Endothelial cell of umbilical vein (primary cell): ENCODE measurements around the gene CUL7.

Experiments
- CTCF ChIP-seq, 2 donors: IDR thresholded peaks; 1 replicate in 1 of 2; 2 replicates in 1 of 2; pipeline ENCODE4 v1.5.1; 2011; ENCODE audit warnings: low read length in 2 of 2, mild to moderate bottlenecking in 2 of 2, moderate library complexity in 2 of 2, control low read depth in 1 of 2, inconsistent platforms in 1 of 2, low read depth in 1 of 2; ENCODE audit not compliant: insufficient read depth in 1 of 2; ENCODE audit errors: extremely low read depth in 1 of 2
- EZH2 ChIP-seq: IDR thresholded peaks from 2 replicates; pipeline ENCODE4 v1.6.1; 2012; ENCODE audit warnings: borderline replicate concordance, low read depth, mild to moderate bottlenecking, moderate library complexity, low read length, inconsistent platforms; ENCODE audit not compliant: severe bottlenecking
- FOS ChIP-seq: IDR thresholded peaks from 2 replicates; pipeline ENCODE4 v1.6.1; 2011; ENCODE audit warnings: mild to moderate bottlenecking, low read length, moderate library complexity, borderline replicate concordance; ENCODE audit not compliant: insufficient read depth
- MYC ChIP-seq: IDR thresholded peaks from one replicate; pipeline ENCODE4 v1.6.1; 2011; ENCODE audit warnings: mild to moderate bottlenecking, low read depth, low read length
- POLR2A ChIP-seq: IDR thresholded peaks from 2 replicates; pipeline ENCODE4 v1.6.1; 2012; ENCODE audit warnings: low read depth, mild to moderate bottlenecking, control low read depth, low read length
- POLR2AphosphoS5 ChIP-seq: IDR thresholded peaks from 2 replicates; pipeline ENCODE4 v1.6.1; 2012; ENCODE audit warnings: low read depth, mild to moderate bottlenecking, control low read depth, low read length, moderate library complexity; ENCODE audit not compliant: insufficient read depth
- TF ChIP-seq, protein P1 (sequence below): IDR thresholded peaks from 2 replicates; pipeline ENCODE4 v1.6.1; 2011; ENCODE audit not compliant: insufficient read depth, insufficient read length

GRCh38 chr6:43060034-43060754 is 6.5 kb upstream of the CUL7 start:
- TF ChIP-seq EZH2 (no peak), POLR2AphosphoS5 (no peak), CTCF (IDR thresholded peaks at IDR 0.05; ENCODE audit: extremely low read depth in 1 of 2, insufficient read depth in 1 of 2, low read depth in 1 of 2, low read length in 2 of 2) (no peak), POLR2A (no peak), MYC (no peak), FOS (no peak)
- TF ChIP-seq, protein P1, sequence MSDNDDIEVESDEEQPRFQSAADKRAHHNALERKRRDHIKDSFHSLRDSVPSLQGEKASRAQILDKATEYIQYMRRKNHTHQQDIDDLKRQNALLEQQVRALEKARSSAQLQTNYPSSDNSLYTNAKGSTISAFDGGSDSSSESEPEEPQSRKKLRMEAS: no peak
